Measurements from ENCODE around the gene PLCL1. TPM values are rescaled to one million over a fixed set of nuclear protein-coding genes. Genes with fewer than 3 reads are reported as not detected.
A peak's percentile ranks its signal among the peaks of the same experiment; 100 is the strongest.

The PLCL1 gene
- total and polyA plus RNA-seq, 5 experiments from 2014 or later = 3.0 to 8.8 (median 4.8) TPM

DNA sequence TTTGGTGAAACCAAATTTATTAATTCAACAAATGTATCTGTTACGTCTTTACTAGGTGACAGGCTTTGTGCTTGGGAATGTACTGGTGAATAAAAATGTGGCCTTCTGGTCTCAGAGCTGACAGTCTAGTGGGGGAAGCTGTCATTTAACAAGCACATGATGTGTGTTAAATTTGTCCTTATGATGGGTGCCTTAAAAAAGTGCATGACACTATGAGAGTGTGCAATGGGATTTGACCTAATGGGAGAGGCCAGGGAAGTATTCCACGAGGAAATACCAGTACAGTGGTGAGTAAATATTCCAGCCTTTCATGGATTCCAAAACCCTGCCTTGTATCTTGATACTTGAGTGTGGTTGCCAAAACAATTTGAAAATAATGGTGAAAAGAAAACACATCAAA lies 308.9 kb downstream of the PLCL1 start:
- Mint-ChIP-seq H3K4me3 (no peak overlapping the region), H3K9me3 (no peaks in the 10 kb centered on the region), H3K27ac (no peak overlapping the region), H3K4me1 (peaks cover 0 to 5% (median under 1%) of the 10 kb centered on the region in 4 donors), H3K27me3 (no peaks in the 10 kb centered on the region), H3K36me3 (peaks cover 3 to 7% (median 5%) of the 10 kb centered on the region in 3 donors)
- POLR2A ChIA-PET = no interaction called here
- ATAC-seq (no peak), DNase-seq (no peak)

DNA sequence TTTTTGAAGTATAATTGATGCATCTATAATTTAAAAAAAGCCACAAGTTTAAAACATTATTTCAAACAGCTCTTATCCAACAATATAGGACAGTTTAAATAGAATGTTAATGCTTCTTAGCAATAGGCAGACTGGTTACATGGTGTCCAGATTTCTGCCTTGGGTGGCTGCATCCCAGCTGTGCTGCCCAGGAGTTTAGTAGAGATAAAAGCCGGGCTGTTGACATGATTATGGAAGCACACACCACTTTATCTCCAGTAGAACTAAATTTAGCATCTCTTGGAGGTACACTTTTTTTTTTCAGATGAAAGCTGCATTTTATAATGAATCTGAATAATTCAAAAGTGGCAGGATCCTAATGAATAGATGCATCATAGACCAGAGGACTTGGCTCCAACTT lies 309.7 kb downstream of the PLCL1 start:
- peaks cover 0 to 5% (median under 1%) of the 10 kb centered on the region in 4 donors for H3K4me1 Mint-ChIP-seq
- DNase-seq (no peak), ATAC-seq (no peak)
- POLR2A ChIA-PET = no interaction called here
- no peak overlapping the region for H3K27ac Mint-ChIP-seq
- H3K9me3 Mint-ChIP-seq = no peaks in the 10 kb centered on the region
- peaks cover 3 to 7% (median 5%) of the 10 kb centered on the region in 3 donors for H3K36me3 Mint-ChIP-seq
- no peak overlapping the region for H3K4me3 Mint-ChIP-seq
- H3K27me3 Mint-ChIP-seq = no peaks in the 10 kb centered on the region

DNA sequence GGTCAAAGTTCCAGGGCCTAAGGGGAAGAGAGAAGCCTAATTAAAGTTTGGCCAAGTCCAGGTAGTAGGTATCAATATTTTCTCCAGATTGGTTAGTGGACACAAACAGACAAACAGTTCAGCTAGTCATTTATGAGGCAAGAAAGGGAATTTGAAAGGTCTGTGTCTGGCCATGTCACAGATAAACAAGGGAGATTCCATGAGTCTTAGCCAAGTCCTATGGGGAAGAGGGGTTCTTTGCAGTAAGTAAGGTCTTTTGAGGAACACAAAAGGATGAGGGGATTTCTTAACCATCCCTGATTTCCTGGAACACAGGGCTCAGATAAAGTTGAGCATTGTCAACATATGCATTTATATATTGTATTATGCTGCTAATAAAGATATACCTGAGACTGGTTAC lies 310.8 kb downstream of the PLCL1 start:
- no peak overlapping the region for H3K27ac Mint-ChIP-seq
- no peak for ATAC-seq
- peaks cover 0 to 2% (median 0%) of the 10 kb centered on the region in 9 donors for H3K9me3 Mint-ChIP-seq
- H3K27me3 Mint-ChIP-seq = no peaks in the 10 kb centered on the region
- H3K4me3 Mint-ChIP-seq = no peak overlapping the region
- H3K36me3 Mint-ChIP-seq = peaks cover 2 to 5% (median 5%) of the 10 kb centered on the region in 3 donors
- DNase-seq = no peak
- POLR2A ChIA-PET = no interaction called here
- peaks cover 0 to 5% (median under 1%) of the 10 kb centered on the region in 4 donors for H3K4me1 Mint-ChIP-seq

DNA sequence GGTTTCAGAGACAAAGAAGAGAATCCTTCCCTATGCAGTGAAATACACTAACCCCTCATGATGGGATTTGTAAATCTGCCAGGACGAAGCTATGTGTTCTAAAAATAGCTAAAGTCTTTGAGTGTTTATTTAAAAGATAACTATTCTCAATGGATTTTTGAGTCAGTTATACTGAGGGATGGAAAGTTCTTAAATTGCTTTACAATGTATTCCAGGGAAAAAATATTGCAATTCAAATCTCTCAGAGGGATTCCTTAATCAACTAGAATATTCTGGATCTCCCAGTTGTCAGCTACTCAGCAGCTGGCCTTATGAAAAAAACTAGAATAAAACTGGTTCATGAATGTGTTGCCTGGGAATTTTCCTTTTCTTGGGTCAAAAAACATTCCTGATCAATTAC lies 312.4 kb downstream of the PLCL1 start:
- H3K9me3 Mint-ChIP-seq = peaks cover 0 to 8% (median 0%) of the 10 kb centered on the region in 9 donors
- no peak overlapping the region for H3K27ac Mint-ChIP-seq
- no peak overlapping the region for H3K4me3 Mint-ChIP-seq
- POLR2A ChIA-PET = no interaction called here
- H3K36me3 Mint-ChIP-seq = peaks cover 0 to 10% (median 5%) of the 10 kb centered on the region in 3 donors
- H3K4me1 Mint-ChIP-seq = peaks cover 0 to 5% (median under 1%) of the 10 kb centered on the region in 4 donors
- DNase-seq = no peak
- H3K27me3 Mint-ChIP-seq = no peaks in the 10 kb centered on the region
- no peak for ATAC-seq

DNA sequence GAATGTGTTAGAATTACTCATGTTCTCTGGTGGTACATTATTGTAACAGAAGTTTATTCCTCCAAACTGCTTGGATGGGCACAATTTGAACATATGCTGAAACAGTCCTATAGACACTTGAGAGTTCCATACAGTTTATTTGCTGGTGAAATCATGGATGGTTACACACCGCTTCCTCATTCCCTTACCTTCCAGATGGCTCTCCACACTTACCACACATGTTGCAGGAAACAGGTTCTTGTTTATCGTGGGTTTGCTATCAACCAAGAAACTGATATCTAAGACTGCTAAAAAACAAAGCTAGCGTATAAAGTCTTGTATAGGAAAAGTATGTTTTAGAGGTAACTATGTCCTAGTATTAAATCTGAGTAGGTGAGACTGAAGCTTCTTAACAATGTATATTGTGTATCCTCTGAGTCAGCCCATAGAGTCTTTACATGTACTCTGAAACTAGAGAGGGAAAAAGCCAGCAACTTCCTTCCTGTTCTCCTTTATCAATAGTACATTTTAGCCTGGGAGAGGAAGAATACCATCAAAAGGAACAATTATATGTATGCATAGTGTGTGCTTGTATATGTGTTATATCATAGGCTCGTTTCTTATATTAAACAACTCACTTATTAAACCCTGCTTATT lies 313.1 kb downstream of the PLCL1 start:
- H3K4me3 Mint-ChIP-seq = no peak overlapping the region
- peaks cover 0 to 8% (median 0%) of the 10 kb centered on the region in 9 donors for H3K9me3 Mint-ChIP-seq
- H3K4me1 Mint-ChIP-seq = peaks cover 0 to 5% (median under 1%) of the 10 kb centered on the region in 4 donors
- peaks cover 0 to 7% (median 5%) of the 10 kb centered on the region in 3 donors for H3K36me3 Mint-ChIP-seq
- POLR2A ChIA-PET = no interaction called here
- no peak for DNase-seq
- ATAC-seq = no peak
- no peak overlapping the region for H3K27ac Mint-ChIP-seq
- H3K27me3 Mint-ChIP-seq = no peaks in the 10 kb centered on the region

DNA sequence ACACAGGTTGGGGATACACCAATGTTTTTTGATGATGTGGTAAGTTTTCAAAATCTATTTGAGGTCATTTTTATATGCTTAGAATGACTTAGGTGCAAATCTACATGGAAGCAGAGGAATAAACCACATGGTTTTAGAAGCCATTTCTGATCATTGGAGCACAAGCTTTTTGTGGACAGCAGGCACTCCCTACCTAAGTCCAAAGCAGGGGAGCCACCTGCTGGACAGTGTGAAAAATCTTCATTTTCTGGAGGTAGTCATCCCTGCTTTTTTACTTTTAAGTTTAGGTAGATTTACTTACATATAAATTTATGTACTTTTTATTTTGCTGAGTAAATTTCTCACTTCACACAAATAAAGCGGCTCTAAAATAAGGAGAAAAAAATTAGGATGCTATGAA lies 323.2 kb downstream of the PLCL1 start:
- DNase-seq (peak; percentile 18 to 70 (median 27)), ATAC-seq (peak; percentile 39 to 58)
- H3K27me3 Mint-ChIP-seq = no peaks in the 10 kb centered on the region
- peaks cover 0 to 2% (median 0%) of the 10 kb centered on the region in 9 donors for H3K9me3 Mint-ChIP-seq
- H3K4me3 Mint-ChIP-seq = no peak overlapping the region
- H3K27ac Mint-ChIP-seq = no peak overlapping the region
- POLR2A ChIA-PET = interaction anchor here (1.7 kb wide), 1 partner anchor 323 kb away, joined by 7 read pairs; the partner anchor contains the start of gene PLCL1
- H3K4me1 Mint-ChIP-seq = peaks cover 0 to 2% (median 0%) of the 10 kb centered on the region in 4 donors
- H3K36me3 Mint-ChIP-seq = peaks cover 0 to 11% (median 4%) of the 10 kb centered on the region in 3 donors

DNA sequence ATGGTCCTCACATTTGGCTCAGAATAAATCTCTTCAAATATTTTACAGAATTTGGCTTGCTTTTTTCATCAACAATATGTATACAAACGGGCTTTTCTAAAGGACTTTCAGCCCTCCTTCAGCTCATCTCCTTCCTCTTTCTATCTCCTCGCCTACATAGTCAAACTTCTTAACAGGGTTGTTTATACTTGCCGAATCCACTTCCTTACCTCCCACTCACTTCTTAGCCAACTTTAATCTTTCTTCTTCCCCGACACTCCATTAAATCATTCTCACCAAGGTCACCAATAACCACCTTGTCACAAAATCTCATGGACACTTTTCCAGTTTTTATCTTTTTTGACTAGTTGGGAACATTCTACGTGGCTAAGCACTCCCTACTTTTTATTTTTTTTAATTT lies 325.2 kb downstream of the PLCL1 start:
- peaks cover 0 to 14% (median 4%) of the 10 kb centered on the region in 3 donors for H3K36me3 Mint-ChIP-seq
- DNase-seq = no peak
- H3K9me3 Mint-ChIP-seq = peaks cover 0 to 2% (median 0%) of the 10 kb centered on the region in 9 donors
- H3K4me3 Mint-ChIP-seq = no peak overlapping the region
- peaks cover 0 to 2% (median 0%) of the 10 kb centered on the region in 4 donors for H3K4me1 Mint-ChIP-seq
- no peak for ATAC-seq
- H3K27me3 Mint-ChIP-seq = no peaks in the 10 kb centered on the region
- POLR2A ChIA-PET = no interaction called here
- peak overlapping the region in 1 of 10 donors; percentile 50 for H3K27ac Mint-ChIP-seq

DNA sequence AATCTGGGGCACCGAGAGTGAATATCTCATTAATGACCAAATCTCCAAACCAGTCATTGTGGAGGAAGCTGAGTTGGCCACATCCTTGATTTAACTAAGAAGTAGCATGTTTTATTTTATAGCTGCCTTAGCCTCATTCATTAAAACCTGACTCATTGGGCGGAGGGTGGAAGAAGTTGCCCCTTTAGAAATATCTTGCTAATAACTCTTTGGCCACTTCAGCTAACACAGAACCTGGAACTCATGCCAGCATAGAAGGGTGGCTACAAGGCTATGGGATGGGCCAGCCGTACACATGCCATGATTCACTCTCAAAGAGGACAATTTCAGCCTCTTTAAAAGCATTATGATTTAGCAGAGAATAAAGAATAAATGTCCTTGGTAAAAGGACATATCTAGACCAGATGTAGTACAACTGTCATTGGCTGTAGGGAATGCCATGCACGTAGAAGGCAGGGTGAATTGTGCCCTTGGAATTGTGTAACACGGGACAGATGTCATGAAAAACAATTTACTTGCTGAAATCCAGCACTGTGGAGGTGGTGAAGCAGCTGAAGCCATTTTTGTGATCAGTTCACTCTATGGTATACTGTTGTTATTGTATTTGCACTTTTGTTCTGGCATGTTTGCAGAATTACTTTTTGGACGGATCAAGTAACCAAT lies 330.0 kb downstream of the PLCL1 start:
- Mint-ChIP-seq H3K27ac (no peak overlapping the region), H3K9me3 (peaks cover 0 to 6% (median 0%) of the 10 kb centered on the region in 9 donors), H3K4me1 (no peaks in the 10 kb centered on the region), H3K36me3 (peaks cover 0 to 18% (median 9%) of the 10 kb centered on the region in 3 donors), H3K27me3 (no peaks in the 10 kb centered on the region), H3K4me3 (no peak overlapping the region)
- DNase-seq (no peak), ATAC-seq (no peak)
- POLR2A ChIA-PET = no interaction called here

DNA sequence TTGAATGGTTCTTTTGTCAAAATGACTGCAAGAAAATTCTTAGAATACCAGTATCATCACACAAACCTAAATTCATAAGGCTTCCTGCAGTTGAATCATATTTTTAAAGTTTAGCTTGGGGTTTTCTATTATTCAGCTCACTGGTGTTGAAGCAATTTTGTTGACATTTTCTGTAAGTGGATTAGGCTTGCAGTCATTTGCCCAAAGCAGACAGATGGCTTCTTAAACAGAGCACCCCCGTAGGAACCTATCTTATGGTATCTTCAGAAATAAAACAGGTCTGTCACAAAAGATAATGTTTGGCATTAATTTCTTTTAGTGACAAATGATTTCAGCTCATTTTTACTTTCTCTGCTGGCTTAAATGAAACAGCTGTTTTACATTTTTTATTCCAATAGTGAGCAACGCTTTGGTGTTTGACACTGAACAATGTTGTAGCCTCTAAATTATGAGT lies 331.1 kb downstream of the PLCL1 start:
- H3K36me3 Mint-ChIP-seq = peaks cover 0 to 18% (median 9%) of the 10 kb centered on the region in 3 donors
- DNase-seq = no peak
- POLR2A ChIA-PET = no interaction called here

DNA sequence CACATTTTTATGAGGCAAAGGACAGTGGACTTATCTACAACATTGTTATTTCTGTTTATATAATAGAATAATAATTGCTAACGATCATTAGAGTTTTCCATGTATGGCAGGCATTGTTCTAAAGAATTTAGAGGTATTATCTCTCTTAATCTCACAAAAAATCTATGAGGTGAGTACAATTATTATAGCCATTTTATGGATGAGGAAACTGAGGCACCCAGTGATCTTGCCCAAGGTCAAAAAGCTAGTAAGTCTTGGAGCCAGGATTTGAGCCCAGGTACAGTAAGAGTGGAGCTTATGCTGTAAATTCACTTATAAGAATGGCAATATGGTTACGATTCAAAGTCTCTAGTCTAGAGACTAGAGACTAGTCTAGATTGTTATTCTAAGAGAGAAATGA lies 331.7 kb downstream of the PLCL1 start:
- POLR2A ChIA-PET = no interaction called here
- H3K27me3 Mint-ChIP-seq = no peaks in the 10 kb centered on the region
- ATAC-seq (no peak), DNase-seq (no peak)
- H3K4me1 Mint-ChIP-seq = no peaks in the 10 kb centered on the region
- H3K27ac Mint-ChIP-seq = no peak overlapping the region
- H3K9me3 Mint-ChIP-seq = peaks cover 0 to 6% (median 0%) of the 10 kb centered on the region in 9 donors
- no peak overlapping the region for H3K4me3 Mint-ChIP-seq
- H3K36me3 Mint-ChIP-seq = peaks cover 0 to 17% (median 6%) of the 10 kb centered on the region in 3 donors

More for the DNA sequence above, 331.1 kb downstream of the PLCL1 start:
- Mint-ChIP-seq H3K4me3 (no peak overlapping the region), H3K9me3 (peaks cover 0 to 6% (median 0%) of the 10 kb centered on the region in 9 donors), H3K4me1 (no peaks in the 10 kb centered on the region), H3K27me3 (no peaks in the 10 kb centered on the region), H3K27ac (no peak overlapping the region)
- ATAC-seq = no peak

DNA sequence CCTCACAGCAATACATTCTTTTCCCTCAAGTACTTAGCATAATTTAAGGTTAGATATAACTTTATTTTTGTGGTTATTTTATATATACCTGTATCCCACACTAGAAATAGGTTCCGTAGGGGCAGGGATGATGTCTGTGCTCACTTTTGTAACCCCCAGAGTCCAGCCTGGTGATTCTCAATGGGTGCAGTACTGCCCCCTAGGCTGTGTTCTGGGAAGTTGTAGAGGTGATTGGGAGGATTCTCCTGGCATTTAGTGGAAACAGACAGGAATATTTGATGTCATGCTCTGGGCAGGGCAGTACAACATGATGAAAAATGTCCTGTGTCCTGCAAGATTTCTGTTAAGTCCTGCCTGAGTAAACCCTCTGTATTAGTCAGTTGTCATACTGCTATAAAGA lies 333.3 kb downstream of the PLCL1 start:
- Mint-ChIP-seq H3K27me3 (no peaks in the 10 kb centered on the region), H3K27ac (no peak overlapping the region), H3K9me3 (peaks cover 0 to 4% (median 0%) of the 10 kb centered on the region in 9 donors), H3K36me3 (peaks cover 0 to 8% (median 5%) of the 10 kb centered on the region in 3 donors), H3K4me3 (no peak overlapping the region), H3K4me1 (no peaks in the 10 kb centered on the region)
- POLR2A ChIA-PET = no interaction called here
- DNase-seq (no peak), ATAC-seq (no peak)

DNA sequence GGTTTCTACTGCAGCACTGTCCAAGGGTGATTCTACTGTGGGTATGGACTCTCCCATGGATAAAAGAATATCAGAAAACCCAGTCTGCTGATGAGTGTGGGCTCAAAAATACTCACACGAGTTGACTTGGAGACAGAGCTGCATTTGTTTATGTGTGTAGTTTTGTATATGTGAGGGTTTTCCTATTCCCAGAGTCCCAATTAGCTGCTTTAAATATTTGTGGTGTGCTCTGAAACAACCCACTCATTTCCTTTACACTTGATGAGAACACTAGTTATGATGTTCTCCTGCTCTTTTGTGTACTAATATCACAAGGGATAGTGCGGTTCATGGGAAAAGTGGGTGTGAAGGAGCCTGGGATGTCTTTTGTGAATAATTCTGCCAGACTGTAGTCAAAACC lies 337.3 kb downstream of the PLCL1 start:
- ATAC-seq (no peak), DNase-seq (no peak)
- Mint-ChIP-seq H3K27ac (no peak overlapping the region), H3K27me3 (no peaks in the 10 kb centered on the region), H3K4me3 (no peak overlapping the region), H3K36me3 (peaks cover 3 to 8% (median 8%) of the 10 kb centered on the region in 3 donors), H3K9me3 (peaks cover 0 to 4% (median 0%) of the 10 kb centered on the region in 9 donors), H3K4me1 (peaks cover 4 to 18% (median 10%) of the 10 kb centered on the region in 4 donors)
- POLR2A ChIA-PET = no interaction called here

DNA sequence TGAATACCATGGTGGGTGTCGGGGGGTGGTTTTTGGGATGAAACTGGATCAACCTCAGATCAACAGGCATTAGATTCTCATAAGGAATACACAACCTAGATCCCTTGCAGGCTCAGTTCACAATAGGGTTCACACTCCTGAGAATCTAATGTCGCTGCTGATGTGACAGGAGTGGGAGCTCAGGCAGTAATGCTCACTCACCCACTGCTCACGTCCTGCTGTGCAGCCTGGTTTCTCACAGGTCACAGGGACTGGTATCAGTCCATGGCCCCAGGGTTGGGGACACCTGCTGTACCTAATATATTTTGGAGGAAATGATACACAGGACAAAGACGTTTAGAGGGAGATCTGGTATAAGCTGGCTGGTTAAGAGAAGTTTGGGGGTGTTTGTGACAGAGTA lies 338.8 kb downstream of the PLCL1 start:
- Mint-ChIP-seq H3K4me1 (peaks cover 4 to 18% (median 10%) of the 10 kb centered on the region in 4 donors), H3K36me3 (peaks cover 7 to 13% (median 12%) of the 10 kb centered on the region in 3 donors), H3K4me3 (no peak overlapping the region), H3K27me3 (no peaks in the 10 kb centered on the region), H3K9me3 (peaks cover 0 to 2% (median 0%) of the 10 kb centered on the region in 9 donors), H3K27ac (peak overlapping the region in 1 of 10 donors; percentile 51)
- POLR2A ChIA-PET = no interaction called here
- DNase-seq (no peak), ATAC-seq (no peak)

All from naive thymus-derived CD8-positive, alpha-beta T cell (primary cell).